GM19328 (cell line): ENCODE data around the gene AXDND1.
"Not testable (repeated sequence)": the region's sequence is repeated elsewhere in the genome, so short reads cannot be mapped to it uniquely, and the experiment has no call there.

Experiments used
- ATAC-seq: cut with Tn5 transposase; IDR thresholded peaks from one replicate; pipeline ENCODE4 v1.9.1; 2021; ENCODE audit warnings: mild to moderate bottlenecking, moderate library complexity; ENCODE audit not compliant: unreplicated experiment

AXDND1 gene

GRCh38 chr1:179361631-179362030 is 4.1 kb upstream of the AXDND1 start:
- ATAC-seq = not testable (repeated sequence)

GRCh38 chr1:179366093-179366800 is 476 bp downstream of the AXDND1 start:
- no peak for ATAC-seq

DNA sequence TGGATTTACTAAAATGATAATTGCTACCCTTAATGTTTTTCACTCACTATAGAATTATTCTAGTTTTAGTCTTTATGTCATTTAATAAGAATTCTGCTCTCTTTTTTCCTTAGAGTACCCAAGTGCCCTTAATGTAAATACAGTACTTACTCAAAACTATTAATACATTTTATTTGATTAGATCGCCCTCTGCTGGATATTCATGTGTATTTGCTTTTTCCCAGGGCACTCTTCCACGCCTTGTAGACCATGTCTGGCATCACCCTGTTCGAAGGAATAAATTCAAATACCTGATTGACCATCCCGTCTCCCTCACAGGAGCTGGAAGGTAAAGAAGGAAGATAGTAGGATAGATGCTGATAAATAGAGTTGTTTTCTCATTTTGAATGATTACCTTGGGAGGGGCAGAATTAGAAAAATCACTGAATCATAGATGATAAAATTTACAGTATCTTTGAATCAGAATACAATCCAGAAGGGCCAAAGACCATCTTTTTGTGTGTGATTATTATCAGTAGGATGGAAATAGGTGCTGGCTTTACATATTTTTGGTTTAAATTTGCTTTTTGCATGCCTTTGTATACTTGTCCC is 4.1 kb downstream of the AXDND1 start:
- ATAC-seq = no peak

DNA sequence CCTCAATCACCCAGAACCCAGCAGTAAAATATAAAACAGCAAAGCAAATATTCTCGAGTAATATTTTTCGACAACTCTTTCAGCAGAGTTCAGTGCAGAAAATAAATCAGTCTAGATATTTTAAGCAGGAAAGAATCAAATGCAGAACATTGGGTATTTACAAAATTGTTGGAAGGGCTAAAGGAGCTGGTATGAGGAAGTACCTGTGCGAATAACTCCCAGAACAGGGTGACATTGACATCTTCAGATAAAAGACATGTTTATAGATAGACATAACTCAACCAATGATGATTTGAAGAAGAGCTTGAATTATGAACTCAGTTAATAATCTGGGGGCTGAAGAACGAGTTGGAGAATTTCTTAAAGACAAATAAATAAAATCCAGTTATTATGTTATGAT is 6.4 kb downstream of the AXDND1 start:
- ATAC-seq = no peak

GRCh38 chr1:179376223-179376622 is 10.5 kb downstream of the AXDND1 start:
- no peak for ATAC-seq

DNA sequence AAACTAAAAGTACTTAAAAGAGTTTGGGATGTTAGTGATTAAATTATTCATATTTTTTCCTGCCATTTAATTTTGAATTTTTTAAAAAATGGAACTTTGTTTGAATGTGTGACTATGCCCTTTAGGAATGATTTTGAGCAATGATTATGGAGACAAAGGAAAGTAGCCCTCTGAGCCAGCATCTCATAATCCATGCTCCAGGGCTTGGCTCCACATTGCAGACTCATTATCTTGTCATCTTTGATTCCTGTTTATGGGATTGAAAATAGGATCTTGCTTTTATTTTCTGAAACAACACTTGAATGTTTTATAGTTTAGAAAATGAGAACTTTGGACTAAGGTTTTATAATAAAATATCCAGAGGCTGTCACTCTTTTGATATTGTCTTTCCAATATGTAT is 14.5 kb downstream of the AXDND1 start:
- ATAC-seq = no peak

- ATAC-seq = no peak
Observed at GRCh38 chr1:179384027-179384426, 18.3 kb downstream of the AXDND1 start.

- ATAC-seq = no peak
Observed at GRCh38 chr1:179385510-179385909, 19.7 kb downstream of the AXDND1 start.

DNA sequence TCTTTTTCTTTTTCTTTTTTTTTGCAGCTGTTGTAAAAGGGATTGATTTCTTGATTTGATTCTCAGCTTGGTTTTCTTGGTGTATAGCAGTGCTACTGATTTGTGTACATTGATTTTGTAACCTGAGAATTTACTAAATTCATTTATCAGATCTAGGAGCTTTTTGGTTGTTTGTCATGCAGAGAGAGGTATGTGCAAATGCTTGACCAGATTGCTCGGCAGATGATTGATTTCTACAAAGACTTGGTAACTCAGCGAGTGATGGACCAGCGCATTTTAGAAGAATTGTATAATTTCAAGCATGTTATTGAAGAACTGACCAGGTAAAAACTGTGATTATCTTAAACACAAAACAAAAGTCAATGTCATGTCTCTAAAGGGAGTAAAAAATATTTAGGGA is 27.9 kb downstream of the AXDND1 start:
- ATAC-seq = no peak

- not testable (repeated sequence) for ATAC-seq
Observed at GRCh38 chr1:179399399-179399798, 33.6 kb downstream of the AXDND1 start.

DNA sequence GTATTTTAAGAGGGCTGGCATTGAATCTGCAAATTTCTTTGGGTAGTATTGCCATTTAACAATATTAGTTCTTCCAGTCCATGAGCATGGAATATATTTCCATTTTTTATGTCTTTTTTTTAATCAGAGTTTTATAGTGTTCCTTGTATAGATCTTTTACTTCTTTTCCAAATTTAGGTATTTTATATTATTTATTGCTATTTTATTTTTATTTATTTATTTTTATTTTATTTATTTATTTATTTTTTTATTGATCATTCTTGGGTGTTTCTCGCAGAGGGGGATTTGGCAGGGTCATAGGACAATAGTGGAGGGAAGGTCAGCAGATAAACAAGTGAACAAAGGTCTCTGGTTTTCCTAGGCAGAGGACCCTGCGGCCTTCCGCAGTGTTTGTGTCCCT is 52.0 kb downstream of the AXDND1 start:
- not testable (repeated sequence) for ATAC-seq

- not testable (repeated sequence) for ATAC-seq
Observed at GRCh38 chr1:179418706-179419105, 52.9 kb downstream of the AXDND1 start.

DNA sequence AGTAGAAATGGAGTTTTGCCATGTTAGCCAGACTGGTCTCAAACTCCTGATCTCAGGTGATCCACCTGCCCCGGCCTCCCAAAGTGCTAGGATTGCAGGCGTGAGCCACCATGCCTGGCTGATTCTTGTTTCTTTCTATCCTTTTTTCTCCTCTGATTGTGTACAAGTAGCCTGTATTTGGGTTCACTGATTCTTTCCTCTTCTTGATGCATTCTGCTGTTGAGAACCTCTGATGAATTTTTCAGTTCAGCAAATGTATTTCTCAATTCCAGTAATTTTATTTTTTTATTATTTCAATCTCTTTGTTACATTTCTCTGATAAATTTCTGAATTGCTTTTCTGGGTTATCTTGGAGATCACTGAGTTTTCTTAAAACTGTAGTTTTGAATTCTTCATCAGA is 58.8 kb downstream of the AXDND1 start:
- no peak for ATAC-seq

DNA sequence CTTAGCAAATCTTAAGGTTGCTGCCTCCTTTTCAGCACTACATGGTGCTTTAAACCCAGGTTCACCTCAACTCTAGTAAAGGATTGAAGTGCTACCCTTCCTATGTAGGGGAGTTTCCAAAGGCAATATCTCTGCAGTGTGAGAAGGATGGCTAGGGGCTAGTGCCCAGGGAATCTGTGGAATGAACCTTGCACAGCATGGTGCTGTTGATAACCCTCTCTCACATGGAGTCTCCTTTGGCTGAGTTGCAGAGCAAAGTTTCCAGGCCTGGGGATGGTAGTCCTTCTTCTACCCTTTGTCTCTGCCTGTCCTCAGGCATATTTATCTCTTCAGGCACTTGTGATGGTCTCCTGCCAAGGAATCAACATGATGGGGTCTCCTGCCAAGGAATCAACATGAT is 59.4 kb downstream of the AXDND1 start:
- ATAC-seq = no peak

GRCh38 chr1:179437171-179437570 is 71.4 kb downstream of the AXDND1 start:
- no peak for ATAC-seq

GRCh38 chr1:179439646-179440045 is 73.9 kb downstream of the AXDND1 start:
- not testable (repeated sequence) for ATAC-seq

GRCh38 chr1:179440301-179440700 is 74.5 kb downstream of the AXDND1 start:
- ATAC-seq = not testable (repeated sequence)

- no peak for ATAC-seq
Observed at GRCh38 chr1:179440971-179441370, 75.2 kb downstream of the AXDND1 start.

- no peak for ATAC-seq
Observed at GRCh38 chr1:179441501-179441900, 75.7 kb downstream of the AXDND1 start.

DNA sequence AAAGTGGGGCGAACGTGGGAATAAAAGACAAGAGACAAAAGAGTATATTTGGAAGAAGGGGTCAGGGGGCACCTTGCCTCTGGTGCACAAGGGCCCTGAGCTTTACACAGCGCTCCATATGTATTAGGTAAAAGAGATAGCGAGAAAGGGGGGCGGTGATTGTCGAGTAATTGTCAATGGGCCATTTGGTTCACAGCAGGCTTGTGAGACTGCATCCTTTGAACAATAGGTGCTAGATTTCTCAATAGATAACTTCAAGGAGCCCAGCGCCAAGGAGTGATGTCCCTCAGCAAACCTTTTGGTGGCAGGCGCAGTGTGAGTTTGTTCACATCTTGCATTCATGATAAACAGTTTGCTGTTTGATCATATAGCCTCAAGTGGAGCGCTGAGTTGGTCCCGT is 77.1 kb downstream of the AXDND1 start:
- ATAC-seq = not testable (repeated sequence)

- ATAC-seq = no peak
Observed at GRCh38 chr1:179445593-179445992, 79.8 kb downstream of the AXDND1 start.

DNA sequence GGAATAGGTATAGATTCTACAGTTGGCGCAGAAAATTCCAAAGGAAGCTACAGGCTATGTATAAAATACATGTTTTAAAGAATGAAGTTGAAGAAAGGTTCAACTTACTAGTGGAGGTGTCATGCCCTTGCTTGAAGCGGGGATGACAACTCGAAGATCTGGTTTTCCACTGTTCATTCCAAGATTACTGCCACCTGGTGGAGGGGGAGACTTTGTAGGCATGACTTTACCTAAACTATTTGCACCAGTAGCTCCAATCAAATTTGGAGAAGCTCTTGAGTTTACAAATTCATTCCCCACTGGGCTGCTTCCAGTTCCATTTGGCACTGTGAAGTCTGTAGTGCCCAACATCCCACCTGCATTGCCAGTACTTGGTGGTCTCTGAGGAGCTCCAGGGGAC is 81.7 kb downstream of the AXDND1 start:
- ATAC-seq = no peak
